Renal cortical epithelial cell (primary cell): ENCODE data around the gene CCL28. TPM values are rescaled to one million over a fixed set of nuclear protein-coding genes. Genes with fewer than 3 reads are reported as not detected.
"Not testable (repeated sequence)": the region's sequence is repeated elsewhere in the genome, so short reads cannot be mapped to it uniquely, and the experiment has no call there.

Experiments used
- DNase-seq: peaks from one replicate; pipeline ENCODE4 v3.0.0-alpha.2; 2011; ENCODE audit warnings: low read depth
- total RNA-seq: library from RNA; depleted of rRNA; stranded (reverse); fragments of >200 nt; gene quantifications from 2 replicates; pipeline ENCODE4 v1.2.3, GENCODE V29; 2014

Gene CCL28
- total RNA-seq = 11.0 and 26.6 TPM in 2 replicates

GRCh38 chr5:43412156-43412555 lies at the start of gene CCL28:
CCL28 (minus strand) TSS chr5:43412391; CDS start chr5:43412316, 75 bp downstream.
- DNase-seq = no peak

- no peak for DNase-seq
These were observed 48.9 kb upstream of the CCL28 start for GRCh38 chr5:43461066-43461465.

- DNase-seq = no peak
These were observed 44.4 kb upstream of the CCL28 start for GRCh38 chr5:43456556-43456955.

- DNase-seq = not testable (repeated sequence)
These were observed 29.4 kb upstream of the CCL28 start for GRCh38 chr5:43441575-43441974.

- DNase-seq = no peak
These were observed 25.0 kb upstream of the CCL28 start for GRCh38 chr5:43437062-43437660.

GRCh38 chr5:43433382-43433781 lies 21.2 kb upstream of the CCL28 start:
- DNase-seq = no peak

- peak; percentile 99 for DNase-seq
These were observed 20.5 kb upstream of the CCL28 start for GRCh38 chr5:43432486-43433375.

GRCh38 chr5:43429706-43430105 lies 17.5 kb upstream of the CCL28 start:
- DNase-seq = no peak

GRCh38 chr5:43429016-43429415 lies 16.8 kb upstream of the CCL28 start:
- no peak for DNase-seq

GRCh38 chr5:43427306-43427705 lies 15.1 kb upstream of the CCL28 start:
- DNase-seq = peak; percentile 54

- DNase-seq = peak; percentile 97
These were observed 13.8 kb upstream of the CCL28 start for GRCh38 chr5:43425983-43426382.

GRCh38 chr5:43423086-43423485 lies 10.9 kb upstream of the CCL28 start:
- peak; percentile 59 for DNase-seq

- DNase-seq = peak; percentile 96
These were observed 10.0 kb upstream of the CCL28 start for GRCh38 chr5:43422143-43422542.

GRCh38 chr5:43421450-43422133 lies 9.4 kb upstream of the CCL28 start:
- DNase-seq = peak; percentile 42

GRCh38 chr5:43420241-43420640 lies 8.1 kb upstream of the CCL28 start:
- DNase-seq = no peak

- no peak for DNase-seq
These were observed 6.4 kb upstream of the CCL28 start for GRCh38 chr5:43418561-43418960.

GRCh38 chr5:43416803-43417394 lies 4.7 kb upstream of the CCL28 start:
- DNase-seq = no peak

- DNase-seq = no peak
These were observed 4.0 kb upstream of the CCL28 start for GRCh38 chr5:43415935-43416802.

GRCh38 chr5:43413966-43414365 lies 1.8 kb upstream of the CCL28 start:
- DNase-seq = no peak

GRCh38 chr5:43412644-43413043 lies 453 bp upstream of the CCL28 start:
- DNase-seq = no peak

- no peak for DNase-seq
These were observed 696 bp downstream of the CCL28 start for GRCh38 chr5:43411495-43411894.
